CD4-positive, alpha-beta T cell (primary cell): ENCODE measurements around the gene CERS6. TPM values are rescaled to one million over a fixed set of nuclear protein-coding genes. Genes with fewer than 3 reads are reported as not detected.

Source experiments
- ATAC-seq: fragments of 200-7000 bp; cut with Tn5 transposase; one replicate; pipeline ENCODE4 v1.10.0; 2022; ENCODE audit warnings: mild to moderate bottlenecking; ENCODE audit not compliant: poor library complexity
- CTCF ChIA-PET: fragments of 350-600 bp; sonication (Branson Sonifier 250); formaldehyde crosslinking; loops from one replicate; lab custom pipeline; 2021; ENCODE audit warnings: antibody characterized with exemption, inconsistent platforms; lab: Charles Lee
- POLR2A ChIA-PET: fragments of 350-600 bp; sonication (Branson Sonifier 250); formaldehyde crosslinking; loops from one replicate; lab custom pipeline; 2021; ENCODE audit warnings: antibody characterized with exemption, inconsistent platforms; lab: Charles Lee
- DNase-seq, 14 experiments: peaks; one replicate each; pipeline ENCODE4 v3.0.0-alpha.2; 2013 to 2020; ENCODE audit warnings: mixed read lengths in 2 of 14
- H3K27ac ChIP-seq, 2 donors: one replicate each; pipeline versions ENCODE4 v1.5.1 to v1.7.0; 2013; ENCODE audit warnings: low read length in 2 of 2, low read depth in 1 of 2, mild to moderate bottlenecking in 1 of 2
- H3K27me3 ChIP-seq, 2 experiments: 1 replicate in 1 of 2; 2 replicates in 1 of 2; pipeline versions ENCODE4 v1.6.1 to v1.7.0; 2013; ENCODE audit warnings: low read length in 2 of 2, control low read depth in 1 of 2, mild to moderate bottlenecking in 1 of 2, moderate library complexity in 1 of 2; ENCODE audit not compliant: insufficient read depth in 2 of 2, control insufficient read depth in 1 of 2
- H3K36me3 ChIP-seq: one replicate; pipeline ENCODE4 v1.6.1; 2013; ENCODE audit warnings: low read length, control low read depth; ENCODE audit not compliant: insufficient read depth
- H3K4me1 ChIP-seq: one replicate; pipeline ENCODE4 v1.6.1; 2013; ENCODE audit warnings: low read length, control low read depth; ENCODE audit not compliant: insufficient read depth
- H3K4me3 ChIP-seq: one replicate; pipeline ENCODE4 v1.5.1; 2013; ENCODE audit warnings: mild to moderate bottlenecking, low read length, moderate library complexity
- H3K9me3 ChIP-seq, 2 experiments: 1 replicate in 1 of 2; 2 replicates in 1 of 2; pipeline versions ENCODE4 v1.6.1 to v1.7.0; 2013; ENCODE audit warnings: low read length in 2 of 2, mild to moderate bottlenecking in 2 of 2, control low read depth in 1 of 2, moderate library complexity in 1 of 2; ENCODE audit not compliant: control insufficient read depth in 1 of 2, insufficient read depth in 1 of 2
- H3K27ac Mint-ChIP-seq: one replicate; pipeline ENCODE4 v1.8.0; 2020; ENCODE audit warnings: mixed read lengths
- H3K27me3 Mint-ChIP-seq: one replicate; pipeline ENCODE4 v1.8.0; 2021; ENCODE audit warnings: mixed read lengths
- H3K36me3 Mint-ChIP-seq: one replicate; pipeline ENCODE4 v1.8.0; 2021; ENCODE audit warnings: low read depth, mixed read lengths
- H3K4me1 Mint-ChIP-seq: one replicate; pipeline ENCODE4 v1.8.0; 2021; ENCODE audit warnings: low read depth, mixed read lengths
- H3K4me3 Mint-ChIP-seq: one replicate; pipeline ENCODE4 v1.8.0; 2020; ENCODE audit warnings: mild to moderate bottlenecking, mixed read lengths
- H3K9me3 Mint-ChIP-seq: one replicate; pipeline ENCODE4 v1.8.0; 2020; ENCODE audit warnings: mixed read lengths
- CTCF ChIP-seq: fragments of 200-600 bp; IDR thresholded peaks from one replicate; pipeline ENCODE4 v1.8.0; 2022; ENCODE audit warnings: antibody characterized with exemption, mild to moderate bottlenecking
- intact Hi-C, 2 experiments: fragments of 100-400 bp; cut with DNase I in 1 of 2; cut with micrococcal nuclease in 1 of 2; formaldehyde crosslinking; loops; one replicate each; pipeline versions ENCODE4 v1.15.1 to v1.9.0; 2023 to 2025; cut with DNase I, micrococcal nuclease
- total RNA-seq, 174 experiments: library from RNA in 2 of 174; stranded (reverse) in 2 of 174; gene quantifications; one replicate each; pipeline ENCODE4 v1.2.3 and lab custom pipeline; 2021 to 2026

CERS6 gene
- total RNA-seq, 2 experiments from 2014 or later = 16.9 to 17.9 TPM

- no peak overlapping the region for H3K27ac Mint-ChIP-seq
- H3K27me3 ChIP-seq = peaks cover 0 to 3% of the 10 kb centered on the region in 2 experiments
- no peaks in the 10 kb centered on the region for H3K9me3 Mint-ChIP-seq
- H3K36me3 Mint-ChIP-seq = no peaks in the 10 kb centered on the region
- intact Hi-C loops = no loop called here
- no peak for ATAC-seq
- no peak for DNase-seq
- no peaks in the 10 kb centered on the region for H3K9me3 ChIP-seq
- H3K27me3 Mint-ChIP-seq = no peaks in the 10 kb centered on the region
- no peaks in the 10 kb centered on the region for H3K4me1 Mint-ChIP-seq
- ChIA-PET CTCF (no interaction called here), POLR2A (no interaction called here)
- H3K4me3 ChIP-seq = no peak overlapping the region
- no peak overlapping the region for H3K4me3 Mint-ChIP-seq
- TF ChIP-seq CTCF = no peak
- no peaks in the 10 kb centered on the region for H3K36me3 ChIP-seq
- no peaks in the 10 kb centered on the region for H3K4me1 ChIP-seq
- H3K27ac ChIP-seq = no peak overlapping the region
These were observed 338.9 kb downstream of the CERS6 start for GRCh38 chr2:168794968-168795367.

- Histone ChIP-seq H3K27me3 (peaks cover 0 to 3% of the 10 kb centered on the region in 2 experiments), H3K36me3 (no peaks in the 10 kb centered on the region), H3K4me1 (no peaks in the 10 kb centered on the region), H3K9me3 (no peaks in the 10 kb centered on the region), H3K4me3 (no peak overlapping the region), H3K27ac (no peak overlapping the region)
- intact Hi-C loops = no loop called here
- Mint-ChIP-seq H3K4me3 (no peak overlapping the region), H3K9me3 (no peaks in the 10 kb centered on the region), H3K36me3 (no peaks in the 10 kb centered on the region), H3K27me3 (no peaks in the 10 kb centered on the region), H3K4me1 (no peaks in the 10 kb centered on the region), H3K27ac (no peak overlapping the region)
- ATAC-seq (no peak), DNase-seq (no peak)
- POLR2A ChIA-PET = no interaction called here
- CTCF ChIA-PET = no interaction called here
- TF ChIP-seq CTCF = no peak
These were observed 340.1 kb downstream of the CERS6 start for GRCh38 chr2:168796090-168796577.

GRCh38 chr2:168796583-168797285 lies 340.7 kb downstream of the CERS6 start:
- DNase-seq (no peak), ATAC-seq (no peak)
- Mint-ChIP-seq H3K4me3 (no peak overlapping the region), H3K36me3 (no peaks in the 10 kb centered on the region), H3K9me3 (no peaks in the 10 kb centered on the region), H3K27me3 (no peaks in the 10 kb centered on the region), H3K27ac (no peak overlapping the region), H3K4me1 (no peaks in the 10 kb centered on the region)
- CTCF ChIA-PET = no interaction called here
- Histone ChIP-seq H3K9me3 (no peaks in the 10 kb centered on the region), H3K27me3 (peaks cover 0 to 3% of the 10 kb centered on the region in 2 experiments), H3K27ac (no peak overlapping the region), H3K4me3 (no peak overlapping the region), H3K36me3 (no peaks in the 10 kb centered on the region), H3K4me1 (no peaks in the 10 kb centered on the region)
- intact Hi-C loops = no loop called here
- TF ChIP-seq CTCF = no peak
- POLR2A ChIA-PET = no interaction called here
